Mucosa of rectum (tissue), 2 donors: Measurements from ENCODE around the gene FBXL17.

Experiments
- H3K27ac ChIP-seq, 2 donors: one replicate each; pipeline ENCODE4 v1.7.0; 2013; ENCODE audit warnings: inconsistent platforms in 2 of 2, low read depth in 2 of 2, low read length in 2 of 2
- H3K27me3 ChIP-seq, 2 donors: one replicate each; pipeline ENCODE4 v1.7.0; 2013; ENCODE audit warnings: low read length in 2 of 2; ENCODE audit not compliant: control insufficient read depth in 2 of 2, insufficient read depth in 2 of 2
- H3K36me3 ChIP-seq, 2 donors: one replicate each; pipeline ENCODE4 v1.7.0; 2013; ENCODE audit warnings: low read length in 2 of 2; ENCODE audit not compliant: control insufficient read depth in 2 of 2, insufficient read depth in 2 of 2
- H3K4me1 ChIP-seq, 2 donors: one replicate each; pipeline ENCODE4 v1.7.0; 2013; ENCODE audit warnings: low read length in 2 of 2, mild to moderate bottlenecking in 1 of 2; ENCODE audit not compliant: control insufficient read depth in 2 of 2, insufficient read depth in 2 of 2
- H3K4me3 ChIP-seq, 2 donors: one replicate each; pipeline ENCODE4 v1.7.0; 2013; ENCODE audit warnings: low read length in 2 of 2
- H3K9ac ChIP-seq, 2 donors: one replicate each; pipeline ENCODE4 v1.7.0; 2013; ENCODE audit warnings: low read length in 2 of 2, low read depth in 1 of 2, mild to moderate bottlenecking in 1 of 2
- H3K9me3 ChIP-seq, 2 donors: one replicate each; pipeline ENCODE4 v1.7.0; 2013; ENCODE audit warnings: low read length in 2 of 2; ENCODE audit not compliant: control insufficient read depth in 2 of 2
- donor health status: healthy.
- donor health status: Normal muscosa, but diverticular disease.

Gene FBXL17

GRCh38 chr5:107858324-107858723, 523.6 kb downstream of the FBXL17 start:
- Histone ChIP-seq H3K36me3 (no peaks in the 10 kb centered on the region), H3K27me3 (no peaks in the 10 kb centered on the region), H3K4me3 (no peak overlapping the region), H3K9me3 (no peaks in the 10 kb centered on the region), H3K4me1 (peaks cover 0 to 4% of the 10 kb centered on the region in 2 donors), H3K9ac (no peak overlapping the region), H3K27ac (no peak overlapping the region)

GRCh38 chr5:107857785-107858184, 524.1 kb downstream of the FBXL17 start:
- no peak overlapping the region for H3K9ac ChIP-seq
- no peaks in the 10 kb centered on the region for H3K9me3 ChIP-seq
- H3K27ac ChIP-seq = no peak overlapping the region
- H3K4me1 ChIP-seq = peaks cover 0 to 4% of the 10 kb centered on the region in 2 donors
- no peaks in the 10 kb centered on the region for H3K36me3 ChIP-seq
- H3K4me3 ChIP-seq = no peak overlapping the region
- no peaks in the 10 kb centered on the region for H3K27me3 ChIP-seq

GRCh38 chr5:107855171-107855570, 526.7 kb downstream of the FBXL17 start:
- Histone ChIP-seq H3K9ac (no peak overlapping the region), H3K4me3 (no peak overlapping the region)

GRCh38 chr5:107853696-107854095, 528.2 kb downstream of the FBXL17 start:
- Histone ChIP-seq H3K27me3 (no peaks in the 10 kb centered on the region), H3K4me3 (no peak overlapping the region), H3K4me1 (peaks cover 0 to 4% of the 10 kb centered on the region in 2 donors), H3K9me3 (no peaks in the 10 kb centered on the region), H3K36me3 (no peaks in the 10 kb centered on the region), H3K27ac (no peak overlapping the region), H3K9ac (no peak overlapping the region)

More at GRCh38 chr5:107855171-107855570, 526.7 kb downstream of the FBXL17 start:
- Histone ChIP-seq H3K9me3 (no peaks in the 10 kb centered on the region), H3K36me3 (no peaks in the 10 kb centered on the region), H3K4me1 (peaks cover 0 to 4% of the 10 kb centered on the region in 2 donors), H3K27ac (no peak overlapping the region), H3K27me3 (no peaks in the 10 kb centered on the region)

GRCh38 chr5:107853031-107853430, 528.9 kb downstream of the FBXL17 start:
- Histone ChIP-seq H3K4me1 (peaks cover 0 to 2% of the 10 kb centered on the region in 2 donors), H3K4me3 (no peak overlapping the region), H3K27ac (no peak overlapping the region), H3K27me3 (no peaks in the 10 kb centered on the region), H3K36me3 (no peaks in the 10 kb centered on the region), H3K9me3 (no peaks in the 10 kb centered on the region), H3K9ac (no peak overlapping the region)

- H3K36me3 ChIP-seq = no peaks in the 10 kb centered on the region
- H3K27ac ChIP-seq = no peak overlapping the region
- H3K9ac ChIP-seq = no peak overlapping the region
- no peaks in the 10 kb centered on the region for H3K4me1 ChIP-seq
- no peak overlapping the region for H3K4me3 ChIP-seq
- no peaks in the 10 kb centered on the region for H3K27me3 ChIP-seq
- H3K9me3 ChIP-seq = no peaks in the 10 kb centered on the region
Measured at GRCh38 chr5:107849118-107849517, 532.8 kb downstream of the FBXL17 start.

- H3K4me1 ChIP-seq = no peaks in the 10 kb centered on the region
- H3K4me3 ChIP-seq = no peak overlapping the region
- no peaks in the 10 kb centered on the region for H3K36me3 ChIP-seq
Measured at GRCh38 chr5:107840592-107840991, 541.3 kb downstream of the FBXL17 start.

GRCh38 chr5:107840161-107840560, 541.7 kb downstream of the FBXL17 start:
- Histone ChIP-seq H3K27me3 (no peaks in the 10 kb centered on the region), H3K27ac (no peak overlapping the region), H3K36me3 (no peaks in the 10 kb centered on the region), H3K4me1 (no peaks in the 10 kb centered on the region), H3K4me3 (no peak overlapping the region), H3K9ac (no peak overlapping the region), H3K9me3 (no peaks in the 10 kb centered on the region)

More at GRCh38 chr5:107840592-107840991, 541.3 kb downstream of the FBXL17 start:
- Histone ChIP-seq H3K9ac (no peak overlapping the region), H3K9me3 (no peaks in the 10 kb centered on the region), H3K27me3 (no peaks in the 10 kb centered on the region), H3K27ac (no peak overlapping the region)

GRCh38 chr5:107835096-107835495, 546.8 kb downstream of the FBXL17 start:
- H3K27me3 ChIP-seq = no peaks in the 10 kb centered on the region
- H3K4me3 ChIP-seq = no peak overlapping the region
- H3K9me3 ChIP-seq = no peaks in the 10 kb centered on the region
- no peak overlapping the region for H3K9ac ChIP-seq
- H3K4me1 ChIP-seq = no peaks in the 10 kb centered on the region
- H3K36me3 ChIP-seq = no peaks in the 10 kb centered on the region
- H3K27ac ChIP-seq = no peak overlapping the region

GRCh38 chr5:107832746-107833145, 549.2 kb downstream of the FBXL17 start:
- no peaks in the 10 kb centered on the region for H3K36me3 ChIP-seq
- no peak overlapping the region for H3K4me3 ChIP-seq
- H3K9me3 ChIP-seq = no peaks in the 10 kb centered on the region
- no peak overlapping the region for H3K9ac ChIP-seq
- H3K27me3 ChIP-seq = no peaks in the 10 kb centered on the region
- no peaks in the 10 kb centered on the region for H3K4me1 ChIP-seq
- no peak overlapping the region for H3K27ac ChIP-seq
